K562 (cell line): ENCODE results near the gene UPF1. TPM values are rescaled to one million over a fixed set of nuclear protein-coding genes. Genes with fewer than 3 reads are reported as not detected.

Source experiments
- ATAC-seq: fragments of 200-7000 bp; cut with Tn5 transposase; 3 replicates; pipeline ENCODE4 v1.9.1; 2020; ENCODE audit warnings: moderate library complexity
- BruUV-seq: library from RNA; stranded (reverse); fragments of 400-500 nt; replicated peaks from 2 replicates; lab custom pipeline; 2021; lab: Mats Ljungman, UMichigan
- CTCF ChIA-PET: fragments of 300-600 bp; formaldehyde crosslinking; extraction: SDS; loops from one replicate; lab custom pipeline; 2021; ENCODE audit warnings: low intra/inter-chr PET ratio; lab: Yijun Ruan, JAX
- POLR2A ChIA-PET: fragments of 300-600, 350-650 bp; sonication (Branson Sonifier 250); formaldehyde crosslinking; extraction: SDS; loops from one replicate; lab custom pipeline; 2021; ENCODE audit warnings: antibody characterized with exemption, inconsistent platforms; lab: Yijun Ruan, JAX
- DNase-seq, 4 experiments: peaks; one replicate each; pipeline versions ENCODE4 v3.0.0 to v3.0.0-alpha.2; 2011 to 2018; ENCODE audit warnings: low spot score in 3 of 4, mixed read lengths in 3 of 4; ENCODE audit errors: extremely low read depth in 1 of 4
- FAIRE-seq: peaks from 2 replicates; lab custom pipeline; 2011; peaks lifted over from hg19 to GRCh38; lab: Jason Lieb, UNC
- H2AFZ ChIP-seq: 2 replicates; pipeline ENCODE4 v1.6.0; 2011; ENCODE audit warnings: low read depth, low read length, control low read depth, inconsistent platforms
- H3K27ac ChIP-seq: fragments of 200-600 bp; 3 replicates; pipeline ENCODE4 v1.8.0; 2011; ENCODE audit warnings: low read depth, mild to moderate bottlenecking, control low read depth, inconsistent platforms, low read length, moderate library complexity, mixed read lengths; ENCODE audit errors: extremely low read depth
- H3K27me3 ChIP-seq, 2 experiments: fragments of 300-600 bp in 1 of 2; 2 replicates in 1 of 2; 3 replicates in 1 of 2; pipeline versions ENCODE4 v1.6.0 to v1.8.0; 2011; ENCODE audit warnings: inconsistent platforms in 2 of 2, low read length in 2 of 2, mild to moderate bottlenecking in 1 of 2, mixed read lengths in 1 of 2, moderate library complexity in 1 of 2; ENCODE audit not compliant: control insufficient read depth in 2 of 2, insufficient read depth in 2 of 2
- H3K36me3 ChIP-seq: fragments of 300-600 bp; 3 replicates; pipeline ENCODE4 v1.8.0; 2011; ENCODE audit warnings: mild to moderate bottlenecking, low read length, inconsistent platforms; ENCODE audit not compliant: control insufficient read depth, insufficient read depth
- H3K4me1 ChIP-seq, 2 experiments: fragments of 200-600 bp in 1 of 2; replicated peaks in 1 of 2; 2 replicates in 1 of 2; 3 replicates in 1 of 2; pipeline versions ENCODE4 v1.5.1 to v1.8.0; 2011; ENCODE audit warnings: inconsistent platforms in 2 of 2, low read length in 2 of 2, mild to moderate bottlenecking in 1 of 2, mixed read lengths in 1 of 2, moderate library complexity in 1 of 2; ENCODE audit not compliant: control insufficient read depth in 2 of 2, insufficient read depth in 2 of 2
- H3K4me2 ChIP-seq: 2 replicates; pipeline ENCODE4 v1.6.1; 2011; ENCODE audit warnings: low read length, control low read depth, inconsistent platforms, mixed read lengths; ENCODE audit not compliant: insufficient read depth
- H3K4me3 ChIP-seq: fragments of 200-600 bp; sonication (generic), shearing (Covaris generic); 2 replicates; pipeline ENCODE4 v1.5.1; 2016; ENCODE audit warnings: control low read depth, inconsistent platforms
- H3K79me2 ChIP-seq: fragments of 200-600 bp; 3 replicates; pipeline ENCODE4 v1.8.0; 2011; ENCODE audit warnings: low read length, inconsistent platforms; ENCODE audit not compliant: control insufficient read depth, insufficient read depth
- H3K9ac ChIP-seq, 2 experiments: 2 replicates each; pipeline versions ENCODE4 v1.6.0 to v1.6.1; 2011; ENCODE audit warnings: low read depth in 2 of 2, low read length in 2 of 2, control low read depth in 1 of 2, inconsistent platforms in 1 of 2, mild to moderate bottlenecking in 1 of 2, mixed read lengths in 1 of 2; ENCODE audit not compliant: insufficient read depth in 1 of 2
- H3K9me1 ChIP-seq: one replicate; pipeline ENCODE4 v1.6.0; 2011; ENCODE audit warnings: inconsistent platforms, mild to moderate bottlenecking, low read length, moderate library complexity; ENCODE audit not compliant: control insufficient read depth, insufficient read depth
- H3K9me3 ChIP-seq: replicated peaks from 2 replicates; pipeline ENCODE4 v1.5.1; 2011; ENCODE audit warnings: low read depth, low read length, inconsistent platforms; ENCODE audit not compliant: control insufficient read depth, insufficient read depth
- H4K20me1 ChIP-seq: replicated peaks from 2 replicates; pipeline ENCODE4 v1.6.1; 2011; ENCODE audit warnings: low read length, inconsistent platforms, mixed read lengths; ENCODE audit not compliant: control insufficient read depth, insufficient read depth
- CBFA2T3 ChIP-seq: fragments of 450-650 bp; IDR thresholded peaks from 2 replicates; pipeline ENCODE4 v1.6.1; 2017
- CBFB ChIP-seq: sonication (generic); formaldehyde crosslinking; IDR thresholded peaks from 2 replicates; pipeline ENCODE4 v1.4.0; 2020; ENCODE audit warnings: mild to moderate bottlenecking, missing genetic modification reagents
- FOSL1 ChIP-seq: fragments of 200-800 bp; sonication (Bioruptor generic); conservative IDR thresholded peaks from 2 replicates; pipeline ENCODE4 v1.6.1; 2016; ENCODE audit warnings: missing genetic modification characterization, missing compliant biosample characterization
- FUS ChIP-seq: fragments of 200-400 bp; formaldehyde crosslinking; optimal IDR thresholded peaks from 2 replicates; pipeline ENCODE3; 2017; ENCODE audit warnings: low read depth, low read length
- GABPB2 ChIP-seq: fragments of 250-450 bp; sonication (Bioruptor Pico); conservative IDR thresholded peaks from 2 replicates; pipeline ENCODE4 v1.5.1; 2021; ENCODE audit warnings: mild to moderate bottlenecking
- HDAC1 ChIP-seq, 2 experiments: fragments of 450-650 bp; IDR thresholded peaks; 2 replicates each; pipeline ENCODE4 v1.6.1; 2016 to 2017; ENCODE audit warnings: inconsistent platforms in 1 of 2, mild to moderate bottlenecking in 1 of 2, moderate library complexity in 1 of 2
- HMG20B ChIP-seq: fragments of 250-450 bp; sonication (Bioruptor Pico); IDR thresholded peaks from 2 replicates; pipeline ENCODE4 v1.5.0; 2021; ENCODE audit warnings: mild to moderate bottlenecking
- PCBP2 ChIP-seq: fragments of 200-400 bp; formaldehyde crosslinking; IDR thresholded peaks from 2 replicates; pipeline ENCODE4 v1.6.1; 2018; ENCODE audit warnings: low read length, low read depth, mild to moderate bottlenecking, moderate library complexity; ENCODE audit not compliant: poor library complexity, severe bottlenecking
- PHTF2 ChIP-seq: fragments of 250-450 bp; sonication (Bioruptor Pico); IDR thresholded peaks from 2 replicates; pipeline ENCODE4 v1.5.0; 2021; ENCODE audit warnings: mild to moderate bottlenecking
- PTBP1 ChIP-seq: fragments of 200-400 bp; formaldehyde crosslinking; IDR thresholded peaks from 2 replicates; pipeline ENCODE4 v1.6.1; 2017; ENCODE audit warnings: low read depth, low read length
- RCOR1 ChIP-seq, 2 experiments: IDR thresholded peaks; 2 replicates each; pipeline ENCODE4 v1.6.1; 2012; ENCODE audit warnings: low read depth in 2 of 2, low read length in 2 of 2, borderline replicate concordance in 1 of 2, improper control_type of control experiment in 1 of 2
- RNF2 ChIP-seq: sonication (generic); IDR thresholded peaks from 2 replicates; pipeline ENCODE4 v1.6.1; 2016
- SIN3A ChIP-seq, 2 experiments: fragments of 150-350 bp in 1 of 2; IDR thresholded peaks; 2 replicates each; pipeline ENCODE4 v1.6.1; 2011 to 2016; ENCODE audit warnings: borderline replicate concordance in 2 of 2, low read depth in 2 of 2, low read length in 2 of 2, mild to moderate bottlenecking in 2 of 2, moderate library complexity in 2 of 2; ENCODE audit not compliant: control insufficient read depth in 1 of 2
- SMARCB1 ChIP-seq: IDR thresholded peaks from 2 replicates; pipeline ENCODE4 v1.6.1; 2011; ENCODE audit warnings: improper control_type of control experiment, low read depth; ENCODE audit not compliant: insufficient read length
- SMC3 ChIP-seq: conservative IDR thresholded peaks from 2 replicates; pipeline ENCODE4 v1.6.1; 2011; ENCODE audit warnings: low read depth, low read length, improper control_type of control experiment; ENCODE audit not compliant: insufficient read depth
- SRF ChIP-seq, 2 experiments: fragments of 250-450, 450-650 bp in 1 of 2; sonication (Bioruptor Pico) in 1 of 2; sonication (generic) in 1 of 2; formaldehyde crosslinking; IDR thresholded peaks; 2 replicates each; pipeline versions ENCODE4 v1.5.0 to v1.5.1; 2020 to 2022; ENCODE audit warnings: mild to moderate bottlenecking in 1 of 2, missing genetic modification reagents in 1 of 2
- SRSF3 ChIP-seq: fragments of 200-400 bp; formaldehyde crosslinking; IDR thresholded peaks from 2 replicates; pipeline ENCODE4 v1.6.1; 2016; ENCODE audit warnings: mild to moderate bottlenecking, low read length, moderate library complexity; ENCODE audit not compliant: insufficient read depth
- THRAP3 ChIP-seq: fragments of 450-650 bp; IDR thresholded peaks from 2 replicates; pipeline ENCODE4 v1.6.1; 2016; ENCODE audit warnings: mild to moderate bottlenecking, inconsistent platforms, borderline replicate concordance
- TSC22D4 ChIP-seq: fragments of 450-650 bp; IDR thresholded peaks from 2 replicates; pipeline ENCODE4 v1.6.1; 2016; ENCODE audit warnings: missing genetic modification characterization, missing biosample characterization, control low read depth
- ZC3H8 ChIP-seq: fragments of 450-650 bp; IDR thresholded peaks from 2 replicates; pipeline ENCODE4 v1.6.1; 2017
- ZNF316 ChIP-seq: fragments of 450-650 bp; IDR thresholded peaks from 2 replicates; pipeline ENCODE4 v1.6.1; 2016
- ZNF511 ChIP-seq: sonication (generic); formaldehyde crosslinking; IDR thresholded peaks from 2 replicates; pipeline ENCODE4 v1.8.0; 2022; ENCODE audit warnings: mild to moderate bottlenecking, missing genetic modification reagents
- WGBS: fragments of 100-300 bp; shearing (Covaris generic); methylation state at CpG from one replicate; pipeline ENCODE4 v1.1.6; 2016; ENCODE audit warnings: low coverage, mixed read lengths; ENCODE audit not compliant: insufficient coverage; ENCODE audit errors: missing lambda C conversion rate; 5-methylcytosine and 5-hydroxymethylcytosine counted together
- in situ Hi-C: fragments of 300-500 bp; cut with MboI; formaldehyde crosslinking; loops from 4 replicates; pipeline ENCODE4 v1.15.0; 2018; ENCODE audit warnings: inconsistent platforms, mixed read lengths
- intact Hi-C: fragments of 100-400 bp; cut with micrococcal nuclease; formaldehyde crosslinking; loops from 2 replicates; pipeline ENCODE4 v1.14.2; 2022
- polyA plus RNA-seq, 8 experiments: library from polyadenylated mRNA; depleted of rRNA in 4 of 8; stranded (reverse) in 5 of 8; unstranded in 3 of 8; fragments of >200 nt; fragmentation: Nextera tagmentation in 2 of 8; fragmentation: Illumina TruSeq in 1 of 8; extraction: Ambion mirVana in 2 of 8; extraction: Trizol in 1 of 8; gene quantifications; 2 replicates each; pipeline versions ENCODE4 v1.2.1 to v1.2.3, GENCODE V29; 2011 to 2014; ENCODE audit warnings: inconsistent platforms in 1 of 8, missing spikeins in 1 of 8
- total RNA-seq, 7 experiments: library from RNA; depleted of rRNA in 6 of 7; stranded (reverse); fragments of >200 nt in 6 of 7; fragmentation: Illumina TruSeq in 2 of 7; extraction: Trizol in 2 of 7; gene quantifications; 2 replicates each; pipeline versions ENCODE4 v1.2.1 to v1.2.3, GENCODE V29; 2011 to 2021; ENCODE audit warnings: low replicate concordance in 1 of 7

UPF1 gene
- total and polyA plus RNA-seq, 9 of the 15 experiments (the other 6 are each of a cell fraction or from before 2014, with no cell fraction given) = 0.34 to 103 (median 27.9) TPM

GRCh38 chr19:18800079-18800478, 31.7 kb upstream of the UPF1 start (continued):
- no peak for TF ChIP-seq SMC3
- TF ChIP-seq HDAC1 (IDR thresholded peaks at IDR 0.05) = peak in 1 of 2 experiments; percentile 50; a peak in 1 of 4 replicates
- peak; percentile 32; the same call in 1 of the 2 replicates for TF ChIP-seq TSC22D4 (tag)
- no peak for TF ChIP-seq CBFA2T3

- FAIRE-seq = no peak
- intact Hi-C loops = no loop called here
- Histone ChIP-seq H3K4me1 (peaks cover 0 to 13% of the 10 kb centered on the region in 2 experiments; a peak in 2 of 5 replicates), H3K4me3 (no peak overlapping the region), H3K9me1 (no peaks in the 10 kb centered on the region), H2AFZ (no peak overlapping the region), H3K9me3 (peaks cover 3% of the 10 kb centered on the region; the same call in 1 of the 2 replicates), H3K36me3 (no peaks in the 10 kb centered on the region), H4K20me1 (0 out of 2 replicates have a peak, but pooled peaks cover 9% of the 10 kb centered on the region), H3K27me3 (peaks cover 4 to 35% of the 10 kb centered on the region in 2 experiments; a peak in 4 of 5 replicates), H3K79me2 (no peaks in the 10 kb centered on the region), H3K27ac (no peak overlapping the region), H3K9ac (no peak overlapping the region), H3K4me2 (no peak overlapping the region)
- in situ Hi-C loops = no loop called here
- WGBS = 10% methylated on average over 10 of the region's 10 CpGs
- no peak for DNase-seq
- ATAC-seq = no peak
- ChIA-PET CTCF (no interaction called here), POLR2A (interaction anchor here (0.6 to 0.8 kb wide), 2 partner anchors 46 to 186 kb away, joined by 3 read pairs; no protein-coding TSS in a partner anchor)
- no TSS peak for BruUV-seq
- TF ChIP-seq HMG20B (CRISPR knock-in tag) (no peak), PCBP2 (no peak), PHTF2 (CRISPR knock-in tag) (no peak), SMARCB1 (no peak), THRAP3 (no peak), RCOR1 (IDR thresholded peaks at IDR 0.05; ENCODE audit: borderline replicate concordance in 1 of 2, low read depth in 2 of 2, low read length in 2 of 2) (no peak), FOSL1 (tag) (no peak), CBFB (no peak), ZNF316 (no peak), FUS (no peak), ZC3H8 (no peak), PTBP1 (no peak), GABPB2 (no peak), RNF2 (no peak), SIN3A (IDR thresholded peaks at IDR 0.05; ENCODE audit: borderline replicate concordance in 2 of 2, control insufficient read depth in 1 of 2, low read depth in 2 of 2, low read length in 2 of 2) (no peak), ZNF511 (CRISPR knock-in tag) (no peak), SRSF3 (no peak), SRF (CRISPR knock-in tag; IDR thresholded peaks at IDR 0.05) (no peak)
Observed at GRCh38 chr19:18800636-18801035, 31.1 kb upstream of the UPF1 start.
